T-cell (primary cell): ENCODE data around the gene RWDD3. TPM values are rescaled to one million over a fixed set of nuclear protein-coding genes. Genes with fewer than 3 reads are reported as not detected.

Experiments used
- ATAC-seq, 4 experiments: fragments of 200-7000 bp in 3 of 4; fragments of 150-1000 bp in 1 of 4; cut with Tn5 transposase; replicated peaks in 1 of 4; 1 replicate in 3 of 4; 2 replicates in 1 of 4; pipeline ENCODE4 v1.10.0; 2021; ENCODE audit warnings: moderate library complexity in 3 of 4, mild to moderate bottlenecking in 2 of 4, moderate number of reproducible peaks in 1 of 4
- CTCF ChIA-PET, 2 donors: fragments of 300-600 bp; sonication (Branson Sonifier 250); formaldehyde crosslinking; loops; one replicate each; lab custom pipeline; 2022; ENCODE audit warnings: antibody characterized with exemption in 2 of 2; lab: Charles Lee
- POLR2A ChIA-PET, 2 donors: fragments of 300-600 bp; sonication (Branson Sonifier 250); formaldehyde crosslinking; loops; one replicate each; lab custom pipeline; 2022; ENCODE audit warnings: antibody characterized with exemption in 2 of 2; lab: Charles Lee
- DNase-seq, 35 experiments: peaks; one replicate each; pipeline versions ENCODE4 v3.0.0 to v3.0.0-alpha.2; 2013 to 2023
- H3K27ac ChIP-seq: one replicate; pipeline ENCODE4 v1.5.1; 2013; ENCODE audit warnings: low read length
- H3K27me3 ChIP-seq, 2 experiments: replicated peaks in 1 of 2; 1 replicate in 1 of 2; 2 replicates in 1 of 2; pipeline versions ENCODE4 v1.6.1 to v1.7.0; 2013; ENCODE audit warnings: low read length in 1 of 2, mixed read lengths in 1 of 2; ENCODE audit not compliant: control insufficient read depth in 2 of 2, insufficient read depth in 2 of 2; ENCODE audit errors: extremely low read depth in 1 of 2
- H3K36me3 ChIP-seq, 2 donors: 1 replicate in 1 of 2; 2 replicates in 1 of 2; pipeline versions ENCODE4 v1.6.1 to v1.7.0; 2013; ENCODE audit warnings: low read length in 1 of 2; ENCODE audit not compliant: control insufficient read depth in 2 of 2, insufficient read depth in 1 of 2; ENCODE audit errors: extremely low read depth in 1 of 2
- H3K4me1 ChIP-seq, 2 experiments: 1 replicate in 1 of 2; 2 replicates in 1 of 2; pipeline versions ENCODE4 v1.6.1 to v1.7.0; 2013; ENCODE audit warnings: low read length in 2 of 2, mixed read lengths in 1 of 2; ENCODE audit not compliant: insufficient read depth in 2 of 2, control insufficient read depth in 1 of 2; ENCODE audit errors: extremely low read depth in 1 of 2
- H3K4me3 ChIP-seq, 2 donors: 1 replicate in 1 of 2; 2 replicates in 1 of 2; pipeline versions ENCODE4 v1.5.1 to v1.7.0; 2013; ENCODE audit warnings: mild to moderate bottlenecking in 2 of 2, low read length in 1 of 2, moderate library complexity in 1 of 2; ENCODE audit not compliant: control insufficient read depth in 1 of 2; ENCODE audit errors: extremely low read depth in 1 of 2
- H3K9me3 ChIP-seq: 2 replicates; pipeline ENCODE4 v1.7.0; 2013
- H3K27ac Mint-ChIP-seq, 2 donors: one replicate each; pipeline ENCODE4 v1.8.0; 2020 to 2021; ENCODE audit warnings: mild to moderate bottlenecking in 2 of 2, mixed read lengths in 2 of 2
- H3K27me3 Mint-ChIP-seq, 2 donors: one replicate each; pipeline ENCODE4 v1.8.0; 2021 to 2022; ENCODE audit warnings: mixed read lengths in 2 of 2
- H3K36me3 Mint-ChIP-seq: one replicate; pipeline ENCODE4 v1.8.0; 2021; ENCODE audit warnings: mixed read lengths
- H3K4me1 Mint-ChIP-seq, 3 donors: one replicate each; pipeline ENCODE4 v1.8.0; 2020 to 2022; ENCODE audit warnings: mixed read lengths in 3 of 3, mild to moderate bottlenecking in 1 of 3
- H3K4me3 Mint-ChIP-seq, 3 donors: one replicate each; pipeline ENCODE4 v1.8.0; 2020 to 2022; ENCODE audit warnings: mild to moderate bottlenecking in 3 of 3, mixed read lengths in 3 of 3, moderate library complexity in 3 of 3
- H3K9me3 Mint-ChIP-seq, 3 donors: one replicate each; pipeline ENCODE4 v1.8.0; 2020 to 2022; ENCODE audit warnings: mixed read lengths in 3 of 3
- WGBS: methylation state at CpG from one replicate; pipeline ENCODE4 v1.1.5; 2013; ENCODE audit warnings: missing lambda C conversion rate; ENCODE audit not compliant: insufficient coverage; 5-methylcytosine and 5-hydroxymethylcytosine counted together
- total RNA-seq, 35 experiments: library from RNA in 6 of 35; stranded (reverse) in 6 of 35; fragments of 120-200 nt in 1 of 35; gene quantifications; one replicate each; pipeline versions ENCODE4 v1.2.1 to v1.2.4 and lab custom pipeline; 2013 to 2026

RWDD3 gene
- total RNA-seq, 5 donors from 2014 or later (not counting 1 experiment from before 2014, with no cell fraction given) = 16.7 to 23.4 (median 21.6) TPM

GRCh38 chr1:95263450-95263849 is 29.4 kb downstream of the RWDD3 start:
- Mint-ChIP-seq H3K27me3 (peaks cover 0 to 7% of the 10 kb centered on the region in 2 donors), H3K4me3 (no peak overlapping the region), H3K27ac (no peak overlapping the region), H3K36me3 (peaks cover 5% of the 10 kb centered on the region), H3K9me3 (no peaks in the 10 kb centered on the region), H3K4me1 (no peaks in the 10 kb centered on the region)
- H3K9me3 ChIP-seq = no peaks in the 10 kb centered on the region
- no peaks in the 10 kb centered on the region for H3K27me3 ChIP-seq
- no peak overlapping the region for H3K27ac ChIP-seq
- POLR2A ChIA-PET = no interaction called here
- H3K4me3 ChIP-seq = no peak overlapping the region
- no peaks in the 10 kb centered on the region for H3K36me3 ChIP-seq
- DNase-seq (no peak), ATAC-seq (no peak)
- CTCF ChIA-PET = interaction anchor here in 1 of 2 donors (0.7 kb wide), 1 partner anchor 1990 kb away, joined by 9 read pairs; no protein-coding TSS in a partner anchor
- no peaks in the 10 kb centered on the region for H3K4me1 ChIP-seq
- 90% methylated on average over 1 of the region's 5 CpGs for WGBS

DNA sequence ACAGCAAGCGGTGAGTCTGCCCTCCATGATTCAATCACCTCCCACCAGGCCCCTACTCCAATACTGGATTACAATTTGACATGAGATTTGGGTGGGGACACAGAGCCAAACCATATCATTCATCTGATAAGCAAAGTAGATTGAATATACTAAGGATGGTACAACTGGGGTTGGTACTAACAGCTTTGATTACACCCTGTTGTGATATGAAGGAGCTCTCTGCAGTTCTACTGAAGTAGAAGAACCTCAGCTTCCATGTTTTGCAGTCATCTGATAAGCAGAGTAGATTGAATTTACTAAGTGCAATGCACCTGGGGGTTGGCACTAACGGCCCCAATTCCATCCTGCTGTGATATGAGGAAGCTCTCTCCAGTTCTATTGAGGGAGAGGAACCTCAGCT is 31.1 kb downstream of the RWDD3 start:
- H3K27ac ChIP-seq = no peak overlapping the region
- no peak overlapping the region for H3K4me3 ChIP-seq
- H3K36me3 Mint-ChIP-seq = peaks cover 5% of the 10 kb centered on the region
- H3K9me3 ChIP-seq = no peaks in the 10 kb centered on the region
- ChIA-PET CTCF (no interaction called here), POLR2A (no interaction called here)
- H3K4me1 ChIP-seq = no peaks in the 10 kb centered on the region
- ATAC-seq = no peak
- peaks cover 0 to 7% of the 10 kb centered on the region in 2 donors for H3K27me3 Mint-ChIP-seq
- WGBS = no CpG with 5 or more reads among the region's 2 CpGs
- H3K4me1 Mint-ChIP-seq = no peaks in the 10 kb centered on the region
- no peaks in the 10 kb centered on the region for H3K27me3 ChIP-seq
- no peak overlapping the region for H3K27ac Mint-ChIP-seq
- no peaks in the 10 kb centered on the region for H3K36me3 ChIP-seq
- no peaks in the 10 kb centered on the region for H3K9me3 Mint-ChIP-seq
- DNase-seq = no peak
- H3K4me3 Mint-ChIP-seq = no peak overlapping the region

DNA sequence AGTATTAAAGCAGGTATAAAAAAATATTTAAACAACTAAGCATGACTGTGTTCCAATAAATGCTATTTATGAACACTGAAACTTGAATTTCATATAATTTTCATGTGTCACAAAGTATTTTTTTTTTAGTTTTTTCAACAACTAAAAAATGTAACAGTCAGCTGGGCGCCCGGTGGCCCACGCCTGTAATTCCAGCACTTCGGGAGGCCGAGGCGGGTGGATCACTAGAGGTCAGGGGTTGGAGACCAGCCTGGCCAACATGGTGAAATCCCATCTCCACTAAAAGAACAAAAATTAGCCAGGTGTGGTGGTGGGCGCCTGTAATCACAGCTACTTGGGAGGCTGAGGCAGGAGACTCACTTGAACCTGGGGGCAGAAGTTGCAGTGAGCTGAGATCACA is 42.4 kb downstream of the RWDD3 start:
- no peak overlapping the region for H3K27ac Mint-ChIP-seq
- no peak overlapping the region for H3K4me3 Mint-ChIP-seq
- Histone ChIP-seq H3K4me1 (no peaks in the 10 kb centered on the region), H3K27me3 (no peaks in the 10 kb centered on the region), H3K36me3 (no peaks in the 10 kb centered on the region), H3K27ac (no peak overlapping the region), H3K9me3 (no peaks in the 10 kb centered on the region), H3K4me3 (no peak overlapping the region)
- WGBS = no CpG with 5 or more reads among the region's 7 CpGs
- CTCF ChIA-PET = no interaction called here
- H3K27me3 Mint-ChIP-seq = peaks cover 4 to 9% of the 10 kb centered on the region in 2 donors
- H3K4me1 Mint-ChIP-seq = no peaks in the 10 kb centered on the region
- POLR2A ChIA-PET = no interaction called here
- H3K36me3 Mint-ChIP-seq = no peaks in the 10 kb centered on the region
- ATAC-seq = no peak
- DNase-seq = no peak
- H3K9me3 Mint-ChIP-seq = peaks cover 3 to 21% (median 7%) of the 10 kb centered on the region in 3 donors

DNA sequence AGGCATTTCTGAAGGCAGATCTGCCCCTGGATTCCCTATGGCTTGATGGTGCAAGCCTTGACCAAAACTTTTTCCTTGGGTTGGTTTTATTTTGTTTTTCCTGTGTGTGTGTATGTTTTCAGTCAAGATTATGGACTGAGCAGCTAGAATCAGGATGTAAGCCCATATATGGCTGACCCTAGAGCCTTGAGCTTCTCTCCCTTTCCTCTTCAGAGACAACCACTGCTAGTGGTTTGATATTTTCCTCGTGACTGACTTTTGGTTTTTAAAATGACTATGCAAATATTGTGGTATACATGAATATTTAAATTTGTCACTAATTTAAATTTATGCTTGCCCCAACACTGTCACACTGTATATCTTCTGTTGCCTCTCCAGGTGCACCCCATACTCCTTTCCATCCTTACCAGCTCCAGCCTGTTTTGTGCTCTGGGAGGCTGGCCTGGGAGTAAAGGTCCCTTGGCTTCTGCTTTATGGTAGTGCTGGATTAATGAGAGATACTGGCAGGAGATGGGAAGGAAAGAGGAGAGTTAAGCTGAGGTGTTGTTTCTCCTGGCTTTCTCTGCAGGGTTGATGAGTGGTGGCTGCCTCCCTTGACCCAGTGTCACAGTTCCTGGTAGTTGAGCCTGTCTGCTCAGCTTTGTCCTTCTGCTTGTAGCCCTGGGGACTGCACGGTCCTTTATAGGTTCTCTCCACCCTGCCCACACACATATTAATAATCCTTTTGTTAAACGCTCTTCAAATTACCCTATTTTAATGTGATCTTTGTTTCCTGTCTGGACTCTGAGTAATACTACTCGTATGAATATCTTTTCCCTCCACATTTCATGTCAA is 44.4 kb downstream of the RWDD3 start:
- no peaks in the 10 kb centered on the region for H3K4me1 ChIP-seq
- H3K4me3 Mint-ChIP-seq = no peak overlapping the region
- ChIA-PET CTCF (interaction anchor here in 1 of 2 donors (0.5 kb wide), 1 partner anchor 1405 kb away, joined by 3 read pairs; no protein-coding TSS in a partner anchor), POLR2A (no interaction called here)
- no peak overlapping the region for H3K27ac Mint-ChIP-seq
- no peaks in the 10 kb centered on the region for H3K27me3 ChIP-seq
- WGBS = no CpG with 5 or more reads among the region's 4 CpGs
- no peak overlapping the region for H3K4me3 ChIP-seq
- no peak overlapping the region for H3K27ac ChIP-seq
- no peak for ATAC-seq
- no peaks in the 10 kb centered on the region for H3K9me3 ChIP-seq
- no peaks in the 10 kb centered on the region for H3K36me3 ChIP-seq
- DNase-seq = no peak
- peaks cover 0 to 3% (median 0%) of the 10 kb centered on the region in 3 donors for H3K9me3 Mint-ChIP-seq
- H3K27me3 Mint-ChIP-seq = peaks cover 1 to 9% of the 10 kb centered on the region in 2 donors
- H3K4me1 Mint-ChIP-seq = no peaks in the 10 kb centered on the region
- no peaks in the 10 kb centered on the region for H3K36me3 Mint-ChIP-seq

- no peak for DNase-seq
Measured at GRCh38 chr1:95281781-95282517, 47.9 kb downstream of the RWDD3 start.

GRCh38 chr1:95282518-95282895 is 48.5 kb downstream of the RWDD3 start:
- Mint-ChIP-seq H3K4me3 (no peak overlapping the region), H3K27me3 (peaks cover 5 to 9% of the 10 kb centered on the region in 2 donors)

More at GRCh38 chr1:95281781-95282517, 47.9 kb downstream of the RWDD3 start:
- peaks cover 5 to 9% of the 10 kb centered on the region in 2 donors for H3K27me3 Mint-ChIP-seq
- WGBS = no CpG with 5 or more reads among the region's 3 CpGs
- Histone ChIP-seq H3K27ac (no peak overlapping the region), H3K4me1 (no peaks in the 10 kb centered on the region), H3K9me3 (no peaks in the 10 kb centered on the region), H3K4me3 (no peak overlapping the region), H3K27me3 (no peaks in the 10 kb centered on the region), H3K36me3 (no peaks in the 10 kb centered on the region)
- no peak overlapping the region for H3K27ac Mint-ChIP-seq
- ChIA-PET CTCF (no interaction called here), POLR2A (interaction anchor here in 1 of 2 donors (0.6 kb wide), 1 partner anchor 949 kb away, joined by 3 read pairs; no protein-coding TSS in a partner anchor)
- ATAC-seq = no peak
- no peaks in the 10 kb centered on the region for H3K4me1 Mint-ChIP-seq
- no peaks in the 10 kb centered on the region for H3K36me3 Mint-ChIP-seq
- no peaks in the 10 kb centered on the region for H3K9me3 Mint-ChIP-seq
- H3K4me3 Mint-ChIP-seq = no peak overlapping the region

More at GRCh38 chr1:95282518-95282895, 48.5 kb downstream of the RWDD3 start:
- no peaks in the 10 kb centered on the region for H3K36me3 Mint-ChIP-seq
- Histone ChIP-seq H3K4me1 (no peaks in the 10 kb centered on the region), H3K27ac (no peak overlapping the region), H3K27me3 (no peaks in the 10 kb centered on the region), H3K4me3 (no peak overlapping the region), H3K36me3 (no peaks in the 10 kb centered on the region), H3K9me3 (no peaks in the 10 kb centered on the region)
- H3K27ac Mint-ChIP-seq = no peak overlapping the region
- ChIA-PET CTCF (no interaction called here), POLR2A (interaction anchor here in 1 of 2 donors (0.6 kb wide), 1 partner anchor 950 kb away, joined by 3 read pairs; no protein-coding TSS in a partner anchor)
- DNase-seq (no peak), ATAC-seq (no peak)
- WGBS = no CpG with 5 or more reads among the region's 1 CpG
- no peaks in the 10 kb centered on the region for H3K9me3 Mint-ChIP-seq
- H3K4me1 Mint-ChIP-seq = no peaks in the 10 kb centered on the region
